Breast epithelium (tissue), 4 donors: ENCODE data around the gene FRK. TPM values are rescaled to one million over a fixed set of nuclear protein-coding genes. Genes with fewer than 3 reads are reported as not detected.

ENCODE experiments used
- DNase-seq, 2 donors: peaks; one replicate each; pipeline ENCODE4 v3.0.0-alpha.2; 2019; ENCODE audit warnings: low spot score in 2 of 2
- H3K27ac ChIP-seq, 2 donors: fragments of 200-600 bp; sonication (generic) in 1 of 2; one replicate each; pipeline ENCODE4 v1.5.1; 2016 to 2019; ENCODE audit warnings: mild to moderate bottlenecking in 1 of 2
- H3K27me3 ChIP-seq, 2 donors: fragments of 200-600 bp; sonication (generic) in 1 of 2; one replicate each; pipeline versions ENCODE4 v1.5.1 to v1.6.0; 2017 to 2019; ENCODE audit warnings: control low read depth in 1 of 2, mild to moderate bottlenecking in 1 of 2
- H3K36me3 ChIP-seq: fragments of 200-600 bp; one replicate; pipeline ENCODE4 v1.5.1; 2019
- H3K4me1 ChIP-seq, 2 donors: fragments of 200-600 bp; sonication (generic); one replicate each; pipeline ENCODE4 v1.5.1; 2016 to 2019; ENCODE audit warnings: control low read depth in 1 of 2
- H3K4me3 ChIP-seq, 3 donors: fragments of 200-600 bp; sonication (generic); 1 replicate in 2 of 3; 2 replicates in 1 of 3; pipeline ENCODE4 v1.5.1; 2016 to 2019; ENCODE audit warnings: mild to moderate bottlenecking in 3 of 3, moderate library complexity in 2 of 3
- H3K9me3 ChIP-seq, 2 donors: fragments of 200-600 bp; sonication (generic) in 1 of 2; one replicate each; pipeline ENCODE4 v1.5.1; 2016 to 2019; ENCODE audit warnings: control low read depth in 1 of 2
- POLR2A ChIP-seq: fragments of 450-650 bp; IDR thresholded peaks from one replicate; pipeline ENCODE4 v1.6.1; 2016; ENCODE audit warnings: antibody characterized with exemption, mild to moderate bottlenecking, moderate library complexity
- POLR2AphosphoS5 ChIP-seq, 3 donors: sonication (generic); formaldehyde crosslinking; IDR thresholded peaks; one replicate each; pipeline ENCODE4 v1.6.1; 2017; ENCODE audit warnings: antibody characterized with exemption in 3 of 3
- intact Hi-C: fragments of 100-400 bp; cut with DNase I; formaldehyde crosslinking; loops from one replicate; pipeline ENCODE4 v1.15.1; 2023; ENCODE audit warnings: low total_unique reads
- total RNA-seq, 3 donors: library from RNA; depleted of rRNA; stranded (reverse); fragments of >200 nt; gene quantifications; one replicate each; pipeline ENCODE4 v1.1.0, GENCODE V29; 2016
- TF ChIP-seq, protein P1 (sequence below), 3 donors: fragments of 450-650 bp; IDR thresholded peaks; one replicate each; pipeline ENCODE4 v1.5.1; 2016 to 2017; ENCODE audit warnings: antibody characterized with exemption in 3 of 3, mild to moderate bottlenecking in 3 of 3, moderate library complexity in 3 of 3

The FRK gene
- total RNA-seq, 3 donors from 2014 or later: 0.64 to 10.5 (median 5.9) TPM

DNA sequence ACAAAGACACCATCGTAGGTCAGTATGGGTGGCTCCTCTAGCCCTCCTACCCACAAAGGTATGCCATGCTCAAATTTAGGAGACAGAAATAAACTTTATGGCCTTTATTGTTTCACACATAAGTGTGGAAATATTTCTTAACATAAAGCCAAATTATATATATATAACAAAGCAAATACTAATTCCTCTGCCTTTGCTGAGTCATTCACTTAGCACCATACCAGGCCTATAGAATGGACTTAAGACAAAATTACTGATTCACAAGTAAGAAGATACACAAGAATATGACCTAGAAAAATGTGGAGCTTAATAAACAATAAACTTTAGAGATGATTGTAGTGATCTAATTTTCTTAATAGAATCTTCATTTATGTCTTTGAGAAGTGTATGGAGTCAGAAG, 5.2 kb downstream of the FRK start:
- TF ChIP-seq, protein P1, sequence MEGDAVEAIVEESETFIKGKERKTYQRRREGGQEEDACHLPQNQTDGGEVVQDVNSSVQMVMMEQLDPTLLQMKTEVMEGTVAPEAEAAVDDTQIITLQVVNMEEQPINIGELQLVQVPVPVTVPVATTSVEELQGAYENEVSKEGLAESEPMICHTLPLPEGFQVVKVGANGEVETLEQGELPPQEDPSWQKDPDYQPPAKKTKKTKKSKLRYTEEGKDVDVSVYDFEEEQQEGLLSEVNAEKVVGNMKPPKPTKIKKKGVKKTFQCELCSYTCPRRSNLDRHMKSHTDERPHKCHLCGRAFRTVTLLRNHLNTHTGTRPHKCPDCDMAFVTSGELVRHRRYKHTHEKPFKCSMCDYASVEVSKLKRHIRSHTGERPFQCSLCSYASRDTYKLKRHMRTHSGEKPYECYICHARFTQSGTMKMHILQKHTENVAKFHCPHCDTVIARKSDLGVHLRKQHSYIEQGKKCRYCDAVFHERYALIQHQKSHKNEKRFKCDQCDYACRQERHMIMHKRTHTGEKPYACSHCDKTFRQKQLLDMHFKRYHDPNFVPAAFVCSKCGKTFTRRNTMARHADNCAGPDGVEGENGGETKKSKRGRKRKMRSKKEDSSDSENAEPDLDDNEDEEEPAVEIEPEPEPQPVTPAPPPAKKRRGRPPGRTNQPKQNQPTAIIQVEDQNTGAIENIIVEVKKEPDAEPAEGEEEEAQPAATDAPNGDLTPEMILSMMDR (IDR thresholded peaks at IDR 0.05): no peak
- TF ChIP-seq POLR2AphosphoS5 (IDR thresholded peaks at IDR 0.05): no peak
- no peak for TF ChIP-seq POLR2A
- Histone ChIP-seq H3K27me3 (no peaks in the 10 kb centered on the region), H3K4me1 (peaks cover 0 to 5% of the 10 kb centered on the region in 2 donors), H3K36me3 (no peaks in the 10 kb centered on the region), H3K27ac (no peak overlapping the region), H3K9me3 (no peaks in the 10 kb centered on the region), H3K4me3 (no peak overlapping the region)
- DNase-seq: no peak
- intact Hi-C loops: no loop called here

- TF ChIP-seq POLR2A: no peak
- no peak overlapping the region for H3K27ac ChIP-seq
- no peak for DNase-seq
- H3K4me1 ChIP-seq: no peaks in the 10 kb centered on the region
- intact Hi-C loops: no loop called here
- no peaks in the 10 kb centered on the region for H3K36me3 ChIP-seq
- no peak overlapping the region for H3K4me3 ChIP-seq
- no peaks in the 10 kb centered on the region for H3K9me3 ChIP-seq
- no peaks in the 10 kb centered on the region for H3K27me3 ChIP-seq
These were observed 9.4 kb downstream of the FRK start for GRCh38 chr6:116051244-116051643.

DNA sequence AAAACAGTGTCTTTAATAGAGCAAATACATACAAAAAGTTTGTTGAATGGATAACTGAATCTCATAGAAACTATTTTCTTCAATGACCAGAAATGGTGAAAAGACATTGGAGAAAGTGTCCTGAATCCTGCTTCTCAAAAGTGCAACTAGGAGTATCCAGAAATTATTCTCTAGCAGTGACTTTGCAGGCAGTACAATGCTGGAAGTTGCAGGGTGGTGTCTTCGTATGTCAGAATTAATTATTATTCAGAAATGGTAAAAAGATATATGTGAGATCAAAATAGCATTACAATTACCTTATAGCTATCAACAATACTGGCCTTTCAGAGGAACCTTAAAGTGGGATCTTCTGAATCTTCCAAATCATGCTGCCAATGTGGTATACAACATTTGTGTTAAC, 10.0 kb downstream of the FRK start:
- no peaks in the 10 kb centered on the region for H3K36me3 ChIP-seq
- DNase-seq: no peak
- no peaks in the 10 kb centered on the region for H3K4me1 ChIP-seq
- no peak overlapping the region for H3K27ac ChIP-seq
- intact Hi-C loops: no loop called here
- H3K27me3 ChIP-seq: no peaks in the 10 kb centered on the region
- H3K4me3 ChIP-seq: no peak overlapping the region
- no peaks in the 10 kb centered on the region for H3K9me3 ChIP-seq
- TF ChIP-seq POLR2AphosphoS5 (IDR thresholded peaks at IDR 0.05) (no peak), POLR2A (no peak)
- TF ChIP-seq, protein P1 (IDR thresholded peaks at IDR 0.05): no peak

DNA sequence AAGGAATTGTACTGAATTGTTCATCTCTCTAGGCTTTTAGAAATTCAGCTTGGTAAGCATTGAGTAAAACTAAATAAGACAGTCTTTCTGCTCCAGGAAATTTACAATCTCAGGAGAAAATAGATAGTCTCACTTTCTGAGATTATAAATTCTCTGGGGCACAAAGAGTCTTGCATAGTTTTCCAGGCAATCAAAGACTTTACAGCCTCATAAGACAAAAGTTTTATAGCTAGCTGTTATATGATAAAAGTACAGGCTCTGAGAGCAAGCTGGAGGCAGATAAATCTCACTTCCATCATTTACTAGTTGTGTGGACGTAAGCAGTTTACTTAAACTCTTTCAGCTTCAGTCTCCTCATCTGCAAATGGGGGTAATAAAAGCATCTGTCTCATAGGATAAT, 11.4 kb downstream of the FRK start:
- Histone ChIP-seq H3K4me3 (no peak overlapping the region), H3K36me3 (no peaks in the 10 kb centered on the region), H3K27me3 (no peaks in the 10 kb centered on the region), H3K9me3 (no peaks in the 10 kb centered on the region), H3K27ac (no peak overlapping the region), H3K4me1 (no peaks in the 10 kb centered on the region)
- no peak for DNase-seq
- intact Hi-C loops: no loop called here
- TF ChIP-seq POLR2AphosphoS5 (IDR thresholded peaks at IDR 0.05) (no peak), POLR2A (no peak)
- TF ChIP-seq, protein P1 (IDR thresholded peaks at IDR 0.05): no peak

GRCh38 chr6:116047173-116047933, 13.3 kb downstream of the FRK start:
- Histone ChIP-seq H3K27me3 (no peaks in the 10 kb centered on the region), H3K9me3 (peaks cover 0 to under 1% of the 10 kb centered on the region in 2 donors), H3K4me1 (no peaks in the 10 kb centered on the region), H3K36me3 (no peaks in the 10 kb centered on the region), H3K27ac (no peak overlapping the region), H3K4me3 (no peak overlapping the region)
- intact Hi-C loops: no loop called here
- no peak for DNase-seq
- TF ChIP-seq POLR2AphosphoS5 (IDR thresholded peaks at IDR 0.05) (no peak), POLR2A (no peak)
- TF ChIP-seq, protein P1 (IDR thresholded peaks at IDR 0.05): no peak
